ENCODE measurements around the gene DUS2.
A peak's percentile ranks its signal among the peaks of the same experiment; 100 is the strongest.

DUS2 gene

GRCh38 chr16:68033101-68033500 lies 10.0 kb downstream of the DUS2 start:
- H3K36me3 ChIP-seq: 0 out of 2 replicates have a peak, but pooled peaks cover 9% of the 10 kb centered on the region
- no peaks in the 10 kb centered on the region for H3K9me3 ChIP-seq (ENCODE audit: severe bottlenecking)
- no peak for TF ChIP-seq CTCF (IDR thresholded peaks at IDR 0.05; ENCODE audit: low read depth, low read length)
- no peak overlapping the region for H3K4me3 ChIP-seq (ENCODE audit: low read depth, low read length)
- no peak for DNase-seq
- no peaks in the 10 kb centered on the region for H3K27me3 ChIP-seq (ENCODE audit: insufficient read depth, low read depth, severe bottlenecking)
- no peak overlapping the region for H3K27ac ChIP-seq

GRCh38 chr16:68035227-68035626 lies 12.1 kb downstream of the DUS2 start:
- Histone ChIP-seq H3K36me3 (peaks cover 4% of the 10 kb centered on the region), H3K4me3 (ENCODE audit: low read depth, low read length) (no peak overlapping the region), H3K27ac (no peak overlapping the region), H3K9me3 (ENCODE audit: severe bottlenecking) (no peaks in the 10 kb centered on the region), H3K27me3 (ENCODE audit: insufficient read depth, low read depth, severe bottlenecking) (no peaks in the 10 kb centered on the region)
- no peak for TF ChIP-seq CTCF (IDR thresholded peaks at IDR 0.05; ENCODE audit: low read depth, low read length)
- no peak for DNase-seq

DNA sequence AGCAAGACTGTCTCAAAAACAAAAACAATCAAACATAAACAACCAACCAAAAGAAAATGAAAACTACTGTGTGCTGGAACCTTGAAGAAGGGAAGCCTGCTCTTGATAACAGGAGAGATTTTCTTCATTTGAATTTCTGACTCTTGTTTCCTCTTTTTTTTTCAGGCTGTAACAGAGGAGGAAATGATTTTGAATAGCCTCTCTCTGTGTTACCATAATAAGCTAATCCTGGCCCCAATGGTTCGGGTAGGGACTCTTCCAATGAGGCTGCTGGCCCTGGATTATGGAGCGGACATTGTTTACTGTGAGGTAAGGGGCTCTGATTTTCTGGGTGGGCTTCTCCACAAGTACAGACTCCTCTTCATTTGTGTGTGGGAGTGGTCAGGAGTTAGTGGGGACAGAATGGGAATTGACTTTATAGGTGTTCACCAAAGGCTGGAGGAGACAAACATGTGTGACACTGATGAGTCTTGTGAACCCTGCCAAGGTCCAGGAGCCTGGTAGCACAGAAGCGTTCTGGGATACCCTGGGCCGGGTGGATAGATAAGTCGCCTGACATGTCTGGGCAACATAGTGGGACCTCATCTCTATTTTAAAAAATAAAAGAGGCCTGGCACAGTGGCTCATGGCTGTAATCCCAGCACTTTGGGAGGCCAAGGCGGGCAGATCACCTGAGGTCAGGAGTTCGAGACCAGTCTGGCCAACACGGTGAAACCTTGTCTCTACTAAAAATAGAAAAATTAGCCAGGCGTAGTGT lies 14.9 kb downstream of the DUS2 start:
- no peak for DNase-seq
- H3K9me3 ChIP-seq (ENCODE audit: severe bottlenecking): no peaks in the 10 kb centered on the region
- no peak for TF ChIP-seq CTCF (IDR thresholded peaks at IDR 0.05; ENCODE audit: low read depth, low read length)
- no peaks in the 10 kb centered on the region for H3K27me3 ChIP-seq (ENCODE audit: insufficient read depth, low read depth, severe bottlenecking)
- H3K36me3 ChIP-seq: peaks cover 11% of the 10 kb centered on the region
- no peak overlapping the region for H3K4me3 ChIP-seq (ENCODE audit: low read depth, low read length)
- H3K27ac ChIP-seq: no peak overlapping the region

DNA sequence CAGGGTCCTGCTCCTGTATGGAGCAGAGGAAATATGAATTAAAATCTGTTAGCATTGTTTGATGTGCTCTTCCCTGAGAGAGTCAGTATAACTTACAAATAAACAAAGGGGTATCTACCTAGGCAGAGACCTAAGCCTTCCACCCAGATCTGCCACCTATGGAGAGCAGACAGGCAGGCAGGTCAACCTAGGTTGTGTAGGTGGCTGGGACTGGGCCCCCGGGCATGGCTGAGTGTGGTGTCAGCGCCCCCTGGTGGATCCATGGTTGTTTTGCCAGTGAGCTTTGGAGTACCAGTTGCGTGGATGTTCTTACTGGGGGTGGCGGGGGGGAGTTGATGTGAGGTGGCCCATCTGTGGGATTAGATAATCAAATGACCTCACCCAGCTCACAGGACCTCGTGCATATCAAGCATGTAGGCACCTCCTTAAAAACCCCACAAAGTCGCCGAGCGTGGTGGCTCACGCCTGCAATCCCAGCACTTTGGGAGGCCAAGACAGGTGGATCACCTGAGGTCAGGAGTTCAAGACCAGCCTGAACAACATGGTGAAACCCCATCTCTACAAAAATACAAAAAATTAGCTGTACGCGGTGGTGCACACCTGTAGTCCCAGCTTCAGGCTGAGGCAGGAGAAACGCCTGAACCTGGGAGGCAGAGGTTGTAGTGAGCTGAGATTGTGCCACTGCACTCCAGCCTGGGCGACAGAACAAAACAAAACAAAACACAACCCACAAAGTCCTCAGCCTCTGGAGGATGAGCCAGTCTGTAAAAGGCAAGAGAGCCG lies 17.6 kb downstream of the DUS2 start:
- H3K4me3 ChIP-seq (ENCODE audit: low read depth, low read length): no peak overlapping the region
- H3K36me3 ChIP-seq: peaks cover 11% of the 10 kb centered on the region
- DNase-seq: peak; percentile 93
- peak overlapping the region; percentile 69 for H3K27ac ChIP-seq
- no peaks in the 10 kb centered on the region for H3K27me3 ChIP-seq (ENCODE audit: insufficient read depth, low read depth, severe bottlenecking)
- no peaks in the 10 kb centered on the region for H3K9me3 ChIP-seq (ENCODE audit: severe bottlenecking)
- TF ChIP-seq CTCF (IDR thresholded peaks at IDR 0.05; ENCODE audit: low read depth, low read length): peak; percentile 87

- peaks cover 11% of the 10 kb centered on the region for H3K36me3 ChIP-seq
- no peak overlapping the region for H3K27ac ChIP-seq
- no peak overlapping the region for H3K4me3 ChIP-seq (ENCODE audit: low read depth, low read length)
- no peaks in the 10 kb centered on the region for H3K9me3 ChIP-seq (ENCODE audit: severe bottlenecking)
- no peak for DNase-seq
- H3K27me3 ChIP-seq (ENCODE audit: insufficient read depth, low read depth, severe bottlenecking): no peaks in the 10 kb centered on the region
- TF ChIP-seq CTCF (IDR thresholded peaks at IDR 0.05; ENCODE audit: low read depth, low read length): no peak
Observed at GRCh38 chr16:68041783-68042182, 18.7 kb downstream of the DUS2 start.

Data from WERI-Rb-1 (cell line).